ENCODE results near the gene NPIPA5.
"Not testable (repeated sequence)": the region's sequence is repeated elsewhere in the genome, so short reads cannot be mapped to it uniquely, and the experiment has no call there.

DNA sequence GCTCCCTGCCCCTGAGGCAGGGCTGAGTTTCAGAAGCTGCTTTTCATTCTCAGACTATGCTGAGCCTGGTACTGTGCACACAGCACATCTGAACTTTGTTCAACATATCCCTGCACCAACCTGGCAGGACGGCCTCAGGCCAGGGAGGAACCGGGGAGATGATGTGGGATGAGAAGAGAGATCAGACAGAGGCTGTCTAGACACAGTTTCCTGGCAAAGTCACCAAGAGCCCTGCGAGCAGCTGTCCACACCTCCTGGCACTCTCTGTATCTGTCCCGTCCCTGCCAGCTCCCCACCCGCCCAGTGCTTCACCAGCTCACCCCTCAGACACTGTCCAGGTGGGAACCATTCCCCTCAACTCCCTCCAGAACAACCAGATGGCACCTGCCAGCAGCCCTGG, 39.1 kb downstream of the NPIPA5 start:
- TF ChIP-seq POLR2A (IDR thresholded peaks at IDR 0.05; ENCODE audit: insufficient read depth in 1 of 2, low read depth in 2 of 2, low read length in 2 of 2); EZH2 (conservative IDR thresholded peaks at IDR 0.05; ENCODE audit: low read depth, low read length): not testable (repeated sequence)

All from HepG2 (cell line).